D721Med (cell line): Measurements from ENCODE around the gene GAB2.

ENCODE experiments used
- DNase-seq: peaks from one replicate; pipeline ENCODE4 v3.0.0; 2011; ENCODE audit warnings: low spot score; ENCODE audit not compliant: insufficient read length
- FAIRE-seq: peaks from 2 replicates; lab custom pipeline; 2011; peaks lifted over from hg19 to GRCh38; lab: Jason Lieb, UNC
- CTCF ChIP-seq: IDR thresholded peaks from 2 replicates; pipeline ENCODE4 v1.5.1; 2012; ENCODE audit warnings: mild to moderate bottlenecking, control low read depth; ENCODE audit not compliant: insufficient read depth; ENCODE audit errors: missing control alignments

Gene GAB2

GRCh38 chr11:78355309-78355705 is 62.3 kb downstream of the GAB2 start:
- DNase-seq, result no peak

GRCh38 chr11:78354408-78355308 is 63.0 kb downstream of the GAB2 start:
- FAIRE-seq (peak; percentile 6), DNase-seq (no peak)
- TF ChIP-seq CTCF, result no peak

More at GRCh38 chr11:78355309-78355705, 62.3 kb downstream of the GAB2 start:
- no peak for TF ChIP-seq CTCF
- FAIRE-seq, result no peak

- FAIRE-seq (no peak), DNase-seq (no peak)
- TF ChIP-seq CTCF, result no peak
Measured at GRCh38 chr11:78351979-78352841, 65.4 kb downstream of the GAB2 start.

GRCh38 chr11:78351193-78351592 is 66.4 kb downstream of the GAB2 start:
- no peak for TF ChIP-seq CTCF
- no peak for FAIRE-seq
- DNase-seq, result no peak

- no peak for FAIRE-seq
Measured at GRCh38 chr11:78350646-78351165, 66.9 kb downstream of the GAB2 start.

GRCh38 chr11:78350091-78350645 is 67.5 kb downstream of the GAB2 start:
- DNase-seq, result no peak

More at GRCh38 chr11:78350646-78351165, 66.9 kb downstream of the GAB2 start:
- DNase-seq, result no peak
- no peak for TF ChIP-seq CTCF

More at GRCh38 chr11:78350091-78350645, 67.5 kb downstream of the GAB2 start:
- TF ChIP-seq CTCF, result no peak
- FAIRE-seq, result no peak
